Body of pancreas (tissue), 4 donors: ENCODE results near the gene ACER3.

ENCODE experiments used
- CTCF ChIP-seq, 7 experiments: fragments of 450-650 bp in 4 of 7; fragments of 200-600 bp in 3 of 7; sonication (generic) in 3 of 7; IDR thresholded peaks; one replicate each; pipeline ENCODE4 v1.5.1; 2016 to 2019; ENCODE audit warnings: antibody characterized with exemption in 7 of 7
- POLR2A ChIP-seq, 3 donors: fragments of 450-650 bp; IDR thresholded peaks; one replicate each; pipeline ENCODE4 v1.6.1; 2016; ENCODE audit warnings: antibody characterized with exemption in 3 of 3, mild to moderate bottlenecking in 2 of 3

GRCh38 chr11:77049026-77049425 lies 188.3 kb downstream of the ACER3 start:
- TF ChIP-seq CTCF (IDR thresholded peaks at IDR 0.05) (no peak), POLR2A (IDR thresholded peaks at IDR 0.05) (no peak)
